Testis (tissue), 2 donors: ENCODE measurements around the gene CNTN6.

Experiments
- CTCF ChIP-seq, 3 experiments: fragments of 450-650 bp in 2 of 3; fragments of 200-600 bp in 1 of 3; sonication (generic) in 1 of 3; IDR thresholded peaks; one replicate each; pipeline ENCODE4 v1.5.1; 2016 to 2019; ENCODE audit warnings: antibody characterized with exemption in 3 of 3, mild to moderate bottlenecking in 2 of 3, moderate library complexity in 1 of 3
- POLR2A ChIP-seq: fragments of 450-650 bp; IDR thresholded peaks from one replicate; pipeline ENCODE4 v1.6.1; 2017; ENCODE audit warnings: antibody characterized with exemption, mild to moderate bottlenecking, moderate library complexity

GRCh38 chr3:1292571-1293071 is 199.8 kb downstream of the CNTN6 start:
- TF ChIP-seq POLR2A (no peak), CTCF (IDR thresholded peaks at IDR 0.05) (no peak)
